Stimulated activated CD4-positive, alpha-beta T cell treated with anti-CD3 and anti-CD28 coated beads, Interleukin-12 subunit alpha, Interleukin-12 subunit beta, amount 100 ng/mL, for 24 hours (primary cell): ENCODE results near the gene FRS3.
A peak's percentile ranks its signal among the peaks of the same experiment; 100 is the strongest.

ENCODE experiments used
- DNase-seq, 2 experiments: peaks; one replicate each; pipeline ENCODE4 v3.0.0-alpha.2; 2020; ENCODE audit warnings: low read depth in 2 of 2

Gene FRS3

DNA sequence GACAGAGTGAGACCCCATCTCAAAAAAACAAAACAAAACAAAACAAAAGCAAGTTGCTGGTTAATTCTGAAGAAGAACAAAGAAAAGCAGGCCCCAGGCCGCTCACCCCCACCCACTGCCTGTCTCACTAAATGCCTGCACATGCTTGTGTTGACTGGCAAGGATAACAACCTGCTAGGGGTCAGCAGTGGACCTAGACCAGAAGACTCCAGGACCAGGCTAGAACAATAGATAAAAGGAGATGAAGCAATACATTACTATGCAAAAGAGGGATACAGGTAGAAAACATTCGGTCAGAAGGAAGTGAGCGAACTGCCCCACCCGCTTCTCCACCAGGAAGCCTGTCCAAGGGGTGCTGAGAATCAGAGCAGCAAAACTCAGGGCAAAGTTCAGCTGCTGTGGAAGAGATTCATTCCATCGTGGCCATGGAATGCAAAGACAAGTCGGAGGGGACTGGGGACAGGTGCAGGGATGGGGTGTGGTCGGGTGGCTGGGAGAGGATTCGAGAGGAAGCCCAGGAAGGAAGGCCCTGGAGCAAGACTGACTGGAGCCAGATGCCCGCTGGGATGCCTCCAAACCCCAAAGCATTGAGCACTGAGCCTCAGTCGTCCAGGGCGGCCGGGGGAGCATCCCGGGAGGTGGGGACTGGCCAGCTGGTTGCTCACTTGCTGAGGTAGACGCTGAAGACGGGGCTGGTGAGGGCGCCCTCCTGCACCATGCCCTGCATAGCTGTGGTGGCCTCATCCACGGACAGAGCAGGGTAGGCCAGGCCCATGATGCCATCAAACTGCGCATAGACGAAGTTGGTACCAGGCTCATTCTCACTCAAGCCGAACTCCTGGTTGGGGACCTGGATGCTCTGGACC is 37.8 kb downstream of the FRS3 start:
- DNase-seq = no peak

DNA sequence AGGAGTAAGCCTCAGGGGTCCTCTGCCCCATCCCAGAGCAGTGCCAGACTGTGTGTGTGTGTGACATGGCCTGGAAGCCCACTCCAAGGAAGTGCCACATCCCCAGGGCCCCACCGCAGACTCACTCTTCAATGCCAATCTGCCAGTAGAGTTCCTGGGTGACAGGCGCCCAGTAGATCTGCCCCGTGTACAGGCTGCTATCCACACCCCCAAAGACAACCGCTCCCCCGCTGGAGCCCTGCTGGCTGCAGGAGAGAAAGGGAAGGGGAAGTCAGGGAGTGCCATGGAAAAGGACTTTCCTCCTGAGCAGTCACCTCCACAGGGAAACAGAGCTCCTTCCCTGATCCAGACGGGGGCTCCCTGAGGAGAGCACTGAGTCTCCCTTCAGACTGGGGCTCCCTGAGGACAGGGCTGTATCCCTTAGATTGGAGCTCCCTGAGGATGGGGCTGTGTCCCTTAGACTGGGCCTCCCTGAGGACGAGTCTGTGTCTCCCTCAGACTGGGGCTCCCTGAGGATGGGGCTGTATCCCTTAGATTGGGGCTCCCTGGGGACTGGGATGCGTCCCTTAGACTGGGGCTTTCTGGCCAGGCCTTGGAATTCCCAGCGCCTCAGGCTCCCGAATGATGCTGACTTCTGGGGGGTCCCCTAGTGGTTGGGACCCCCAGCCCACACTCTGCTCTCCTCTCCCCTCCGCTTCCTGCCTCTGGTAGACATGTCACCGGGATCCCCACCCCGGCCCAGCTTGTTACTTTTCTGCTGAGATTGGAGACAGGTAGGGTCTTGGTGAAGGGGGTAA is 39.1 kb downstream of the FRS3 start:
- DNase-seq = no peak

DNA sequence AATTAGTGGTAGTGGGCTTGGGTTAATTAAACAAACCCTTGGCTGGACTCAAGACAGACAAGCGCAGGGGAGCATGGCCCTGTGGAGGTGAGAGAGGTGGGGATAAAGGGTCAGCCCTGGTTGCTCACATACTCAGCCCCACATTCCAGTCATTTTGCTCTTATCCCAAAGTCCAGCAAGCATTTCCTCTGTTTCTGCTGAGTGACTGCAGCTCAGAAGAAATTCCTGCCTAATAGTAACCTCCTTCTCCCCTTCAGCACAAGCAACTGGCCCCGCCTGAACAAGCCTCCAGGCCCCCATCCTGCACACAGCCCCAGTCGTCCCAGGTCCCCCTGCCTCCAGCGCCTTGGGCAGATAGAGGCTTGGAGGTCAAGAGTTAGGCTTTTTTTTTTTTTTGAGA is 40.7 kb downstream of the FRS3 start:
- no peak for DNase-seq

DNA sequence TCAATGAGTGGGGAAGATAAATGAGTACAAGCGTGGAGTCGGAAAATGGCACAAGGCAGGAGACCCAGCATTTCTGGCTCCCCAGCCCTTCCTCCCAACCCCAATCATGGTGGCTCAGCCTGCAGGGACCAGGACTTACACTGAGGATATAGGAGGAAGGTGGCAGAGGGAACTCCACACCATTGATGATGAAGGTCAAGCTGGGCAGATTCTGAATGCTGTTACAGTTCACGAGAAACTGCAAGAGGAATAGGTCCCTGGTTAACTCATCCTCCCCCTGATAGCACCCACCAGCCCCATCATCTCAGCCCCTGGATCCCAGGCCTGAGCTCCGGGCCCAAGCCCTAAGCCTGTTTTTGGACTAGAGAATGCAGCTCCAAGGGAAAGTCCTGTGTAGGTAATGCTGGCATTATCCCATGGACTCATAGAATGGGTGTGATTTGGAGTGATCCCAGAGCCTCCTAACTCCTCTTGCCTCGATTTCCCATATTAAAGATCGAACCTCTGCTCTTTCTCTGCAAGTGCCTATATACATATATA is 42.0 kb downstream of the FRS3 start:
- DNase-seq = no peak

DNA sequence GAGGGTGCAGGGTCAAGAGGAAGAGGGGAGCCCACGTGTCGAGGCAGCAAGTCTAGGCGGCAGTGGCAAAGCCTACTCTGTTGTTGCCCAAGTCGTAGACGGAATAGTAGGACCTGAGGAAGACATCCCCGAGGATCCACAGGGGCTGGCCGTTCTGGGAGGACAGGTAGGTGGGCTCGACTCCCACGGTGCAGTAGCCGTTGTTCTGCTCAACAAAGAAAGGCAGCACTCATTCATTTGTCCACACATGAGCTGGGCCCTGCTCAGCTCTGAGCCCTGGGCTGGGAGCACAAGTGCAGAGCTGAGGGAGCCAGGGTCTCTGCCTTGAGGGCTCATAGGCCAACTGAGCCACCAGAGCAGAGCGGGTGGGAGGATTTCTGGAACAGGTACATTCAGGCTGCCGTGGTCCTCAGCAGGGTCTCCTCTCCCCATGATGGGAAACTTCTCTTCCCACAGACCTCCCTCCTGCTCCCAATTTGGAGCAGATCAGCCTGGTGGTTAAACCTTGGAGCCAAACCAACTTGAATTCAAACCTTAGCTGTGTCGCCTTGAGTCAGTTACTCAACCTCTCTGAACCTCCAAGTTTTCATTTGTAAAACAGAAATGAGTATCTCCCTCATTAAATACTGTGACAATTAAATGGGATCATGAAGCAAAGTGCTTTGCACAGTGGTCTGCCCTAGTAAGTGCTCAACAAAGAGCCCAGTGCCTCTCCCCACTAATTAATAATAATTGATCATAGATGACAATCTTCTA is 42.7 kb downstream of the FRS3 start:
- no peak for DNase-seq

DNA sequence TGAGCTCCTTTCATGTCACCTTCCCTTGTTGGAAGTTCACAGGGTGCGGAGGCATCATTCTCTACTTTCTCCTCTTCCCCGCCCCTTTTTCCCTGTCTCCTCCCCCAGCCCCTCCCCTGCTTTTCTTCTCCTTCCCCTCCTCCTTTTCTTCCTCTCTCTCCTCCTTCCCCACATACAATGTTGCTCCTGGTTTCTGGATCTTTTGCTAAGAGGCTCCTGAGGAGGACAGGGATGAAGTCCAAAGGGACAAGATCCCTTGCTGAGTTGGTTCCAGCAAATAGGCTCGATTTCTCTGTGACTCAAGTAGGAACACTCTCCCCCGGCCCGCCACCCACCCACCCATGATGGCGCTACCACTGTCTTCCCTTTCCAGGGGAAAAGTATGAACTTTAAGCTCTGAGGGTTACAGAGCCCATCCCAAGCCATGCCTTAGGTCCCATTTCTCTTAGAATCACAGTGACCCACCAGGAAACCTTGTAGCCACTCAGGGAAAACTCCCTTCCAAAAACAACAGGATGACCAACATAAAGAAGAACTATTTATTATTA is 43.4 kb downstream of the FRS3 start:
- DNase-seq = no peak

DNA sequence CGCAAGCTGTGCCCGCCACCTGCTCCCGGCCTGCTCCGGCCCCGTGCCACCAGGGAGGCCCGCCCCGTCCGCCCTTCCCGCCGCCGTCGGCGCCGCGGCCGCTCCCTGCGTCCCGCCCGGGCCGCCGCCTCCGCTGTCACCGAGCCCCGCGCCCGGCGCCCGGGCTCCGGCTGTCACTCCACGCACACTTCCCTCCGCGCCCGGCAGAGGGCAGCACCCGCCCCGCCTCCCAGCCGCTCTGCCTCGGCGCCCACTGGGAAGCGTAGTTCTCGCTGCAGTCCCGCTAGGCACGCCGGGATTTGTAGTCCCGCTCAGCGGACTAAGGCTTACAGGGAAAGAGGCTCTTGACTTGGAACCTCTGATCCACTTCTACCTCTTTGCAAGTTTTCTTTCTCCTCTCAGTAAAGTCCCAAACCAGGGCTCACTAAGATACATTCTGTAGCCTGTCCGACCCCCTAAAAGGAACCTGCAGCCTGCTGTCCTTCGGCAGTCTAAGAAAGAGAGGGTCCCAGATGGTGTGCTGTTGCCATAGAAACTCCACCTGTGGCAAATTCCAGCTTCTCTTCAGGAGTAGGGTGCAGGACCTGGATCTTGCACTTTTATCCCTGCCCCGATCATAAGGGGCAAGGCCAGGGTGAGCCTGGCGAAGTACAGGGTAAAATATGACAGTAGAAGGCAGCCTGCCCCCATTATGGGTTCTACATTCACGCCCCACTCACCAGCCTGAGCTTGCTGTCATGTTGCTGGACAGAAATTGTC is 44.1 kb downstream of the FRS3 start, which contains the start of gene TFEB:
Gene TFEB, minus strand, starts transcription at position 182 of the 759 bp plus-strand sequence. CDS start 44,395 bp downstream, outside the sequence.
- peak; percentile 85 to 90 for DNase-seq

DNA sequence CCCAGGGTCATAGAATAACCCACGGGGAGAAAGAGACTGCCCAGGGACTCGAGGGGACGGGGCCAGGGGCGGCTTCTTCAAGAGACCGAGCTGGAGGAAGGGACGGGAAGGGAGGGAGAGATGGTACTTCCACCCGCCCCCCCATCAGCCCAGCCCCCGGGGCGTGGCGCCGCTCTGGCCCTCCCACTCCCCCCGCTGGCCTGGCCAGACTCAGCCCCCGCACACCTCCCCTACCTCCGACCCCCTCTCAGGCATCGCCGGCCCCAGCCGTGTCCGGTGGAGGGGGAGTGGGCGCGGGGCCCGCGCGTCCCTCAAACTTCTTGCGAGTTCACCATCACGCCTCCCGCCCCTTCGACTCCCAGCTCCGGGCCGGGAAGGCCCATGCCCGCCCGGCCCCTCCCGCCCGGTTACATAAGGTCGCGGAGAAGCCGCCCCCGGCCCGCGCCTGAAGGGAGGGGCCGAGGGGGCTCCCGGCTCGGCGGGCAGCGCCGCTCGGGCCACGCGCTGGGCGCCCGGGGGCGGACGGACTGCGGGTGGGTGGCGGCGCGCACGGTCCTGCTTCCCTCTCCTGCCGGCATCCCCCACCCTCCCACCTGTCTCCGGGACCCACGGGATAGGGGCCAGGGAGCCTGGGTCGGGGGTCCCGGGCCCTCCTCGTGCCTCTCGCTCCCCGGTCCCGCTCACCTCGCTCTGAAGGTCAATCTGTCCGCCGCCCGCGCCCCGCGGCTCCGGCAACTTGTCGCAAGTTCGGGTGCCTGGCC is 44.9 kb downstream of the FRS3 start:
- peak; percentile 41 to 58 for DNase-seq

DNA sequence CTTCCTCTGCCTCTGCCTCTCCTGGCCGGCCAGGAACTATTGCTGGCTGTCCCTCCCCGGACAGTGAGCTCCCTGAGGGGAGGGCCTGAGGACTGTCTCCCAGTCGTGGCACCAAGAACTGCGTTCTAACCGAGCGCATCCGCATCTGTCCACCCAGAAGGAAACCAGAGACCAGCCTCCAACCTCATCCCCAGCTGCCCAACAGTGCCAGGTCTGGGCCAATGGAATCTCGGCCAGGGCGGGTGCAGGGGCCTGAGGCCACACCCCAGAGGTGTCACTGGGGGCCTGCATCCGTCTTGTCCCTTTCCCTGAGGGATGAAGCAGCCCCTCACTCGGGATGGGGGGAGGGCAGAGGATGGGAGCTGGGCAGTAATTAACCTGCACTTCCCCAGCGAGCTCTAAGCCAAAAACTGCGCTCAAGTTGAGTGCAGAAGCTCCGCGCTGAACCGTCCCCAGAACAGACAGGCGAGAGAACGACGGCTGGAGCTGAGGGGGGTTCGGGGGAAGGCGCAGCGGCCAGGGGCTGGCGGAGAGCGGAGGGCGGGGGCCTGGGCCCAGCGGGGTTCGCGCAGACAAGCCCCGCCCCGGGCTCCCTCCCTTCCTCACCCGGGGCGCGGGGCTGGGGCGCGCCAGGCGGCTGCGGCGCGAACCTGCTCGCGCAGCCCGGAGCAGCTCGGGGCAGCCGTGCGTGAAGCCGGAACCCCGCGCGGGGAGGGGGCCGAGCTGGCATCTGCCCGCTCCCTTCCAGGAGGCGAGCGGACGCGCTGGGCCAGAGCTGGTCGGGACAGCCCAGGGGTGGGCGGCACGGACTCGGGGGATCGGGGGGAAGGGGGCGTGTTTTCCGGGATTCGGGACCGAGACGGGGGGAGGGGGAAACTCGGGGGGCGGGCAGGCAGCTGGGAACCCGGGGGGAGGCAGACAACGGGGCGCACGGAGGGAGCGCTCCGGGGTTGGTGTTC is 45.7 kb downstream of the FRS3 start:
- peak; percentile 7 to 38 for DNase-seq

DNA sequence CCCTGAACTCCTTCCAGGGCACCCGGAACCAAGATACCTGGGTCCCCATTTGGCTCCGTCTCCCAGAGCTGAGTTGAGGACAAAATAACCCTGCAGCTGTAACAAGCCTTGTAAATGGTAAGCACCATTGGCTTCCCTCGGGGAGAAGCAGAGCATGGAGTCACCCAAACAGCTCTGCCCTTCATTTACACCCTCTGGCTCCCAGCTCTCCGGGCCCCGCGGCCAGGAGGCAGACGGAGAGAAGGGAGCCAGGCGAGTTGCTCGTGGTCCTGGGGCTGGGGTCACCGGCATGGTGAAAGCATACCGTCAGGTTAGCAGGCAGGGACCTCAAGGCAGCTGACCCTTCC is 46.4 kb downstream of the FRS3 start:
- DNase-seq = no peak

DNA sequence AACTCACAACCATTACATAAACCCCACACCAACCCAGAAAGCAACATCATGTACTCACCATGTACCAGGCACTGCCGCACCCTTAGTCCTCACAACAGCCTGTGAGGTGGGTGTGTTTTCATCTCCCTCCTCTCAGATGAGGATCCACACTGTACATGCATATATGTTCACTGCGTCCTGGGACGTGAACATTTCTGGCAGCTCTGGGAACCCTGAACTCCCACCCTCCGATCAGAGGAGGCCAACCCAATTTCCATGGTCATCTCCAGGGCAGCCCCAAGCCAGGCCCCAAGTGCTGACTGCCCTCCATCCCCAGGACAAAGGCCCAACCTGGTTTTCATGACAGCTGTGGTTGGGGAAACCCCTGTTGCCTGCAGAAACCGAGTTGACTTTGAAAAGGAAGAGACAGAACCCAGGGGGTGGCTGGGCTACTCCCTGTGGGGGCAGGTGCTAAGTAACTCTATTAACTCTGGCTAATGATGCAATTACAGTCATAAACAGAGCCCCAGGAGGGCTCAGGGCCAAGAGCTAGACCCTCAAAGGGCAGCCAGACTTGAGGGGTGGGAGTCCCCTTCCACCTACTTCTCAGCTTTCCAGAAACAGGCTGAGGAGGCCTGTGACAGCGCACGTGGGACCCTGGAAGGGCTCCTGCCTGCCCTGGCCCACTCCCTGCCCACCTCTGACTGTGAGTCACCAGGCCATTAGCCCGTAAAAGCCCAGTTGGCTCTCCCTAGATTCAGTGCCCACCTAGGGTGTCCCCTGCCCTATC is 46.9 kb downstream of the FRS3 start:
- DNase-seq = peak; percentile 21 to 40

DNA sequence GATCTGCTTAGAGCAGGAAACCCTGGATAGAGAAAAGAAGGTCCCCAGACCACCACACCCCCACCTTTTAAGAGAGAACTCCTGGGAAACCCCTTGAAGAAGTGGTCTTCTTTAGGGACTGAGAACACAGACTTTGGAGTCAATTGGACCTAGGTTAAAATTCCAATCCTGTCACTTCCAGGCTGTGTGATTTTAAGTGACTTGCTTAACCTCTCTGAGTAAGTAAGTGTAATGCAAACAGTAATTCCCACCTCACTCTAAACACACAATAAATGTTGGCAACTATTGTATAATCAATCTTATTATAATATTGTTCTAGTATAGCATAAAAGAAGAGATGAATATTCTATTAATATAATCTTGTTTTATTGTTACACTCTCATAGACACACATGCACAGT is 47.6 kb downstream of the FRS3 start:
- DNase-seq = no peak

DNA sequence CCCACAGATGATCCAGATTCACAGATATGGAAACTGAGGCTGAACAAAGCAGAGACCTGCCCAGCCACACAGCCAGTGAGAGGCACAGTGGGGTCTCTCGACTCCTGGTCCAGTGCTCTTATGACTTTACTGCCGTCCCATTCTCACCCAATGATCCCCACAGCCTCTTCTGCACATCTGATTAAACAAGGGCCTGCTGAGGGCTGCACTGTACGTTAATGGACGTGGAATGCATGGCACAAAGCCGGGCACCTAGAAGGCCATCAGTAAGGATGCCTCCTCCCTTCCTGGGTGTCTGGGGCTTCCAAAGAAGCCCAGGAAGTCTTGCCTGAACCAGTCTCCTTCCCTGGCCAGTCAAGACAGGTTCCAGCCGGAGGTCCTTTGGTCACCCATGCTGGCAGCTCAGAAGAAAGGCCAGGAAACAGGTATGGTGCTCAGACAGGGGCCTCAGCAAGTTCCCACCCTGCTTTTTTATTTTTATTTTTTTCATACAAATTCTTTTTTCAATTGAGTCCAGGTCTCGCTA is 48.1 kb downstream of the FRS3 start:
- no peak for DNase-seq

DNA sequence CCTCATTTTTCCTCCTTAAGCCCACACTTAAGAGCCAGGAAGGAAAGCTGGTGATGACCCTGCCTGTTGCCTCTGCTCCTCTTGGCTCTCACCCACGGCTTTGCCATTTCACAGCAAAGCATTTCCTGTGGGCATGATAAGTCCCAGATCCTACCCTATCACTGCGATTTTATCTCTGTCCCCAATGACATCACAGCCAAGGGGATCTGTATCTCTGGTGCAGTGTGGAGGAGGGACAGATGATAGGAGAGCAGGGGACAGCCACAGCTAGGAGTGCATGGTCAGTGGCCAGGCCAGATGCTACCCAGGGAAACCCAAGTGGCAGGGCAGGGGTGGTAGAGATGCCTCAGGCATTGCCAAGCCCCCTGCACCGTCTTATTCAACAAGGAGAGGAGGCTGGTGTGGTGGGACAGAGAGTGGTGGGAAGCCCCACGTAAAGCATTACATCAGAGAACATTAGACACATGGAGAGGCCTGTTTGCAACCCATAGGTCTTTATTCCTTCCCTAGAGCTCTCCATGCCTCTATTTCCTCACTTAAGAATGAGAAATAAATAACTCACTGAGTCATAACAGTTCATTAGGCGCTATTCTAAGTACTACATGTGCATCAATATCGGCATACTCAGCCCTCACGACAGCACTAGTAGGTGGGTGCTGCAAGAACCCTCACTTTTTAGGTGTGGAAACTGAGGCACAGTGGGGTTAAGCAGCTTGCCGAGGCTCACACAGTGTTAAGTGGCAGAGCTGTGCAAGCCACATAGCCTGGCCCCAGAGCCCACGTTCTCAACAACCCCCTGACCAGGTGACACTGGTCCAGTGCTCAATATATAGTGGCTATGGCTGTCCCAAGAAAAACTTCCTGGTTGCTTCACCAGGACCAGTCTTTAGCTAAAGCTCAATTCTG is 48.9 kb downstream of the FRS3 start:
- DNase-seq = no peak

DNA sequence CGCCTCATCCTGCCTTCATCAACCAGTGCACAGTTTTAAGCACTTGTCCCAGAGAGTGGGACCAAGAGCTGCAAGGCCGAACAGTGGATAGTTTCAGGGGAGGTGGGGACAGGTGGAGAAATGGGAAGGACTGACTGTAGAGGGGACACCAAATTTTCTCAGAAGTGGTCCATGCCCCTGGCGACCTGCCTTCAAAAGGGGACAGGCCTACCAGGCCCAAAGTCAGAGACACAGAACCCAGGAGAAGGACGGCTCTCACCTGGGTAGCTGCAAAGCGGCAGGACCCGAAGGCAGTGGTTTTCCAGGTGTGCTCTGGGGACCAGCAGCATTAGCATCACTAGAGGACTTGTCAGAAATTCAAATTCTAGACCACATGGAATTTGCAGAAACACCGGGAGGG is 50.1 kb downstream of the FRS3 start:
- no peak for DNase-seq

DNA sequence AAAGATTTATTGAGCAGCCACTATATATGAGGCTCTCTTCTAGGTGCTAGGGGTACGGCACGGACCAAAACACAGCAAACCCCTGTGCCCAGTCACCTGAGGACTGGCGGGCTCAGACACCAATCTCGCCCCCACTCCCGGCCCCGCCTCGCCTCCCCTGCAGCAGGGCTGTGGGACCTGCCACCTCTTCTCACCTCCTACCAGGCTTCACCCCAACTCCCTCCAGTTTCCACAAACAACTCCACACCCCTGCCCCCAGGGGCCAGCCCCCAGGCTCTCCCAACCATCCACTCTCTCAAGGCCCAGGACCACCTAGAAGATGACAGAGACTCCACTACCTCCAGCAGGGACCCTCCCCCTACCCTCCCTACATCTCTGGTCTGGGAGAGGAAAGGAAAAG is 50.7 kb downstream of the FRS3 start:
- DNase-seq = no peak
